GM18499 (cell line): ENCODE results near the gene GRM1.

Source experiments
- ATAC-seq: cut with Tn5 transposase; IDR thresholded peaks from one replicate; pipeline ENCODE4 v1.9.1; 2021; ENCODE audit warnings: moderate number of reproducible peaks; ENCODE audit not compliant: insufficient read depth, unreplicated experiment

Gene GRM1

DNA sequence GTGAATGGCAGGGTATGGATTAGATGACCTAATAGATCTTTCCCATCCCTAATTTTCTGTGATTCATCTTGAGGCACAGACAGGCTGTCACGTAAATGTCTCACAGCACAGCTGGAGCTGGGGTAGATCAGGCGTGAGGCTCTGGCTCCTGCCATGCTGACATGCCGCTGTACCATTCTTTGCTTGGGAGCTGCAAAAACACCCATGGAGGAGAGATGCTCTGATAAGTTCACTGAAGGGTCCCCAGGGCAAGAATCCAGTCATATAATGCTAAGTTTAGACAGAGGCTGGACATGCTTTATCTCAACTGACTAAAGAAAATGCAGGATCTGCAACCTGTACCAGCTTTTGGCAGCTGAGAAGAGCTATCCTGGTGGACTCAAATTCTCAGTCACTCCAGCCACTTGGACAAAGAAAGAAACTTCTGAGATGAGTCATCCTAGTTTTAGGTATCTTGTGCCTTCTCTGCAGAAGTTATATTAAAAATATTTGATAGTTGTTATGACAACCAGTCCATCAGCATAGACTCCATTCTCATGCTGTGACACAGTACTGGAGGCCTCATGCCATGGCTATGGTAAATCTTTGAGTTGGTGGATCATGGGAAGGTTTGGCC lies 329.7 kb downstream of the GRM1 start:
- no peak for ATAC-seq

DNA sequence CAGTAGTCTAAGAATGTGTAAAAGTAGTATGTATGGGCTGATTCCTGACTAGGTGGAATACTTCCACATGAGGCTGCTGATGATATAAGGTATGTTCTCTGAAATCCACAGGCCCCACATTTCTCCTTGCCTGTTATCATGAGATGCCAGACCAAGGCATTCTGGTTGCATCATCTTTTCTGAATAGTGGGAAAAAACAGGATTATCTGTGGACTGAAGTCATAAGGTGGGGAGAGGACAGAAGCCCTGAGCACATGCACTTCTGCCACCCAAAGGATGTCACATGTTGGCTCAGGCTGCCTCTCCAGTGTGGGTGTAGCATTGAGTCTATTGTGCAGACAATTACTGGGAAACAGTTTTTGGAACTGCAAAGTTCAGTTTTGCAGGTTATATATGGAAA lies 330.3 kb downstream of the GRM1 start:
- ATAC-seq: no peak

- no peak for ATAC-seq
Observed at GRCh38 chr6:146361128-146361924, 332.5 kb downstream of the GRM1 start.

DNA sequence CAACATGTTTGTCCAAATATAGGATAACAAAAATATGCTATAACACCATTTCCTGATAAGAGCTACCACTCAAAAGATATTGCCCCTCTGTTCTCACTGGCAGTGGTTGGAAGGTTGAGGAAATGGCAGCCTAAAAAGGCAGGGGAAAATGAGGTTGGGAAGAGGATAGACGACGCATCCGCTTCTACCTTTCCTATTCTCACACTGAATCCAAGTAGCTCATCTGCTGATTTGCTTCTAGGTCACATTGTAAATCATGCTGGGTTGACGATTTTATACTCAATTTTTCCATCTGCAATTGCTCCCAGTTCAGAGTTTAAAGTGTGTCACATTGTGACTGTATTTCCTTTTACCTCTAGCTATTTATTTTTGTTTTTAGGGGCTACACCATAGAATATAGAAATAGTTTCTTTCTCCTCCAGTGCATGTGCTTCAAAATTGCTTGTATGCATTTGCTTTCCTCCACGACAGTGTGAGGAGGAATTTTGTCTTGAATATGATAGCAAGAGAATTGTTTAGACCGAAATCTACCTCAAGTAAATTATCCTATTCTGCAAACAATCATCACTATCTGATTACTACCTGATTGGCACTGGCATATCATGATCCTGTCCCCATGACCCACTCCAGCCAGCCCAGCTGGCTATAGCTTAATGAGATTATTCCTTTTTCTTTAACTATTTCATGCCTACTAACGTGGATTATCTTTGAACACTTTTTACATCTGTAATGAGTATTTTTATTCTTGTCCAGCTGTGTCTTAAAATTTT lies 335.2 kb downstream of the GRM1 start:
- ATAC-seq: no peak

DNA sequence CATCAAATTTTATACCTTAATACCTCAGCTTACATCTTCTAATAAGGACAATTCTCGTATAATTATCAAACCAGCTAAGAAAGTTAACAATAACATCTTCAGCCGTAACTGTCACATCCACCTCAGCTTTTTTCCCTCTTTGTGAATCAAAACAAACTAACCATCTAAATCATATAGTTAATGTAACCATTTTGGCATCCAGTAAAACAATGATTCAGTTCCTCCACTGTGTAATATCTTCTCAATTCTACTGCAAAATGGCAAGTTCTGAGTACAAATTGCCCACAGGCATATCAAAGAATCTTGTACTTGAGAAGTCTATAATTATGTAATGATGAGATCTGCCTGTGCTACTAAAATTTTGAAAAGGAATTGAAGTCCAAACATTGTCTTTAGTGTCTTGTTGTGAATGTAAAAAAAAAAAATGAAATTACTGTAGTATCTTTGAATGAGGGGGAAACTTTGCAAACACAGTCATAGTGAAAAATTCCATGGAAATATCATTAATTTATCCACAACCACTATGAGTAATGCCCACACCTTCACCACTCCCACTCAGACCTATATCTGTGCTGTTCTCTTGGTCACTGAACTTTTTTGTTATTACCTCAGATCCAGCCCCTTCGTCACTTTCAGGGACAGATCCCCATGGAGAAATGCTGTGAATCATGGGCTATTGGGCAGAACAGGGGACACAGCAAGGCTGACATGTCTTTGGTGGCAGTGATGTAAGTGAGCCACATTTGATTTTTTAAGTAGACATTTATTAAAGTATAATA lies 336.1 kb downstream of the GRM1 start:
- no peak for ATAC-seq

- no peak for ATAC-seq
Observed at GRCh38 chr6:146367061-146367460, 338.2 kb downstream of the GRM1 start.

- no peak for ATAC-seq
Observed at GRCh38 chr6:146369866-146370265, 341.0 kb downstream of the GRM1 start.

DNA sequence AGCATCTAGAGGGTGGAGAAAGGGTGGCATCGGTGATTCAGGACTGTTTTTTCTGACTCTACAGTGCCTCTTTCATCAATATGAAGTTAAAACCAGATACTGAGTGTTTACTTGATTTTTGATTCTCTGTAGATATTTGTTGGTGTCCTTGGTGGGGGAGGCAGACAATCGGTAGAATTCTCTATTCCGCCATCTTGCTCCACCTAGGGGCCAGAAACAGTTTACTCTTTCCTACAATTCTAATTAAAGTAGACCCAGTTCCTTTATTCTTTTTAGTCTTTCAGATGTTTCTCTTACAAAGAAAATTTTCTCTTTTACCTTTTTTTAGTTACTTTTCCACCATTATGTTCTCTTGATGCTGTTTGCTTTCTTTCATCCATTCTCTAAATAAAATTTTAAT lies 352.6 kb downstream of the GRM1 start:
- ATAC-seq: no peak

- no peak for ATAC-seq
Observed at GRCh38 chr6:146388736-146389364, 360.0 kb downstream of the GRM1 start.

DNA sequence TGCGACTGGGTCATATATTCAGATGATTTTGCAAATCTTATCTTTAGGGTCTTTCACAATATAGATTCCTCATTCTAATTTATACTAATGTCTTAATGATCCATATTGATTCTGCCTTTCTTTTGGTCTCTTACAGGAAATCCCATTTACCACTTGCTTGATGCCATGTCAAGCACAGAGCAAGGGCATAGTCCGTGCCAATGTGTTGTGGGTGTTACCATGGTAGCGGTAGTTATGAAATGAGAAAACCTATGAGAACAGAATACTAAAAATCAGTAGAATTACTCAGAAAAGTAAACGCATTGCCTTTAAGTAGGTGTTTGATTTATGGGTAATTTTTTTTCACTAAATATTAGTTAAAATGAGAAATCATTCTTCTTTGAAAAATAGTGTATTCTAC lies 360.9 kb downstream of the GRM1 start:
- ATAC-seq: no peak

GRCh38 chr6:146397638-146398037 lies 368.8 kb downstream of the GRM1 start:
- ATAC-seq: no peak

GRCh38 chr6:146402476-146402875 lies 373.6 kb downstream of the GRM1 start:
- ATAC-seq: no peak

DNA sequence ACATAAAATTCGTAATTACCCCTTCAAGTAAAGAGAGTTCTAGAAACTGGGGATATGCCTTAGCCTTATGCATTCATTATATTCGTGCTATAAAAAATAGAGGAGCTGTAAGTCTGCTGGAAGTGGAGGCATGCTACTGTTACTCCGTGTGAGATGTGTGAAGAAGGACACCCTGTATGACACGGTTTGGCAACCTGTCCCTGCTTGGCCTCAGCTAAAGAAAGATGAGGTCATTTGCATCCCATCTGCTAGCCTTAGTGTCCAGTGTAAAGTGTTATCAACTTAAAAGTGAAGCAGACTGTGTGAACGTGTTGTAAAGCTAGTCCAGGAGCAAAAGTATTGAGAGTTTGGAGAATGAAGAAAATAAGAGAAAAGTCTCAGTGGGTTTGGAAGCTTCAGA lies 379.7 kb downstream of the GRM1 start:
- no peak for ATAC-seq

DNA sequence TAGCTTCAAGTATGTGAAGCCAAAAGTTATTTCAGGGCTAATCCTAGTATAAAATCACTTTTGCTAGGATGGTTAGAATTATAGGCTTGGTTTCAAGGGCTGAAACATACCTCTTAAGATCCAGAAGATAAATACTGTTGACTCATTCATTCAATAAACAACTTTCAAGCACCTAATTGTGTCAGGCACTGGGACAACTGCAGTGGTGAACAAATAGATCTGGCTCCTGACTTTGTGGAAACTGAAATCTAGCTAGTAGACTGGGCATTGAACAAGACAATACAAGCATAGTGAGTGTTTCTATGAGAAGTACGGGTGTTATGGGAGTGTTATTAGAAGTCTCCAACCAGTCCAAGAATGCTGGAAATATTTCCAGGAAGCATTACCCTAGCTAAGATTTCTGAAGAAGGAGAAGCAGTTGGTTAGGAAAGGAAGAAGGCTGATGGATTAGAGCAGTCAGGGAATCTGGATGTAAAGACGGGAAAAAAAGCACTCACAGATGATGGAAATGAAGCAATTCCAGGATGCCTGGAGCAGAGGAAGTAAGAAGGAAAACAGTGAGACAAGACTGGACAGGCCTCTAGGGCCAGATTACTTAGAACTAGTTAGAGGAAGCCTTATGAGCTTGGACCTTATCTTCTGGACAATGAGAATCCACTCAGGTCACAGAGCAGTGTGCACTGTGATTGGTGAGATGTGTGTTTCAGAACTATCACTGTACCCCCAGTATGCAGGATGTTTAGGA lies 382.2 kb downstream of the GRM1 start:
- no peak for ATAC-seq

- ATAC-seq: no peak
Observed at GRCh38 chr6:146419576-146419975, 390.7 kb downstream of the GRM1 start.

- ATAC-seq: no peak
Observed at GRCh38 chr6:146420255-146420654, 391.4 kb downstream of the GRM1 start.

DNA sequence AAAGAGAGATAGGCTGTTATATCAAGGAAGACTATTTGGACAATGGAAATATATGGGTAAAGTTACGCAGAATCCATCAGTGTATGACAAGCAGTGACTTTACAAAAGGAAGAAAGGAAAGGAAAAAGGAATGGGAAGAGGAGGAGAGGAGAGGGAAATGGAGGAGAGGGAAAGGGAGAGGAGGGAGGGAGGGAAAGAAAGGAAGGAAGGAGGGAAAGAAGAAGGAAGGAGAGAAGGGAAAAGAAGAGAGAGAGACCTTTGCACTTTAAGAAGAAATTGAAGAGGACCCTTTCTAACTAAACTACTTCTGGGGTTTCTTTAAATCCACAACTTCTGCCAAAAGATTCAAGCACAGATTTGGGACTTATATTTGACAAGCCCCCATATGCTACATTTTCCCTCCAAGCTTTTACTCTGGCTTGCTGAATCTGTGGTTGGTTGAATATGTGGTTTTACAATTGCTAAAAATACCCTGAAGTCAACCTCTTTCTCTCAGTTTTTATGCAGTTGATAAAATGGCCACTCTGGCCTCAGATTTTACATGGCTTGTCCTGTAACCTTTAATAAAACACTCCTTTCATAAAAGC lies 394.0 kb downstream of the GRM1 start:
- ATAC-seq: no peak

DNA sequence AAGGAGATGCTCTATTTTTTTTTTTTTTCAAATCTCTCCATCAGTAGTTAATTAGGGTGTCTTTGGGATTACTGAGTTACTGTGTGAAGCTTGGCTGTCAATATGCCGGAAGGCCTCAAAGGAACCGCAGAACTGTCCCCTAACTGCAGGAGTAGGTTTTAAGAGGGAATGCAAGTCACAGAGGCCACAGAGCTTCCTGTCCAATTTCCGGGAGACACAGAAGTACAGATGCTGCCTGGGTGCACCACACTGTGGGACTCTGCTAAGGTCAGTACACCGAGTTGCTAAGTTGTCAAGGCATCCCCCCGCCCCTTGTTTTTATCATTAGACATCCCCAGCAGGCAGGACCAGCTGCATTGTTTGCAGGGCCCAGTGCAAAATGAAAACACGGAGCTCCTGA lies 394.6 kb downstream of the GRM1 start:
- no peak for ATAC-seq

- no peak for ATAC-seq
Observed at GRCh38 chr6:146426516-146426915, 397.7 kb downstream of the GRM1 start.
